Heart left ventricle (tissue), 16 donors: Measurements from ENCODE around the gene TRIM16. TPM values are rescaled to one million over a fixed set of nuclear protein-coding genes. Genes with fewer than 3 reads are reported as not detected.
"Not testable (repeated sequence)": the region's sequence is repeated elsewhere in the genome, so short reads cannot be mapped to it uniquely, and the experiment has no call there.

Experiments
- ATAC-seq, 4 donors: fragments of 200-7000 bp; cut with Tn5 transposase; one replicate each; pipeline ENCODE4 v1.9.1; 2020 to 2022; ENCODE audit warnings: moderate library complexity in 4 of 4, mild to moderate bottlenecking in 3 of 4, moderate number of reproducible peaks in 1 of 4
- DNase-seq, 5 donors: peaks; one replicate each; pipeline ENCODE4 v3.0.0-alpha.2; 2020
- H3K27ac ChIP-seq, 12 donors: fragments of 200-600 bp; sonication (generic) in 4 of 12; one replicate each; pipeline versions ENCODE4 v1.5.0 to v1.8.0; 2016 to 2022; ENCODE audit warnings: mild to moderate bottlenecking in 2 of 12
- H3K27me3 ChIP-seq, 9 donors: fragments of 200-600 bp; sonication (generic) in 2 of 9; one replicate each; pipeline versions ENCODE4 v1.5.1 to v1.8.0; 2016 to 2022; ENCODE audit warnings: mild to moderate bottlenecking in 3 of 9
- H3K36me3 ChIP-seq, 9 donors: fragments of 200-600 bp; sonication (generic) in 2 of 9; one replicate each; pipeline versions ENCODE4 v1.5.0 to v1.8.0; 2018 to 2022; ENCODE audit warnings: mild to moderate bottlenecking in 2 of 9
- H3K4me1 ChIP-seq, 12 donors: fragments of 200-600 bp; sonication (generic) in 4 of 12; one replicate each; pipeline versions ENCODE4 v1.5.0 to v1.8.0; 2016 to 2022; ENCODE audit warnings: mild to moderate bottlenecking in 3 of 12
- H3K4me3 ChIP-seq, 12 donors: fragments of 200-600 bp; sonication (generic) in 4 of 12; one replicate each; pipeline versions ENCODE4 v1.5.0 to v1.8.0; 2017 to 2022; ENCODE audit warnings: mild to moderate bottlenecking in 9 of 12, moderate library complexity in 4 of 12
- H3K9me3 ChIP-seq, 12 donors: fragments of 200-600 bp; sonication (generic) in 4 of 12; one replicate each; pipeline versions ENCODE4 v1.5.0 to v1.8.0; 2016 to 2022; ENCODE audit warnings: mild to moderate bottlenecking in 1 of 12
- CTCF ChIP-seq, 12 donors: fragments of 200-600 bp; sonication (generic) in 4 of 12; IDR thresholded peaks; one replicate each; pipeline versions ENCODE4 v1.5.0 to v1.8.0; 2018 to 2022; ENCODE audit warnings: antibody characterized with exemption in 12 of 12, mild to moderate bottlenecking in 5 of 12
- POLR2A ChIP-seq, 2 donors: fragments of 450-650 bp; IDR thresholded peaks; one replicate each; pipeline ENCODE4 v1.6.1; 2017; ENCODE audit warnings: antibody characterized with exemption in 2 of 2, mild to moderate bottlenecking in 2 of 2, moderate library complexity in 2 of 2
- WGBS, 4 donors: extraction: QIAGEN DNeasy Blood & Tissue Kit in 2 of 4; methylation state at CpG; one replicate each; pipeline versions ENCODE4 v1.1.5 to v1.1.7; 2013 to 2018; 5-methylcytosine and 5-hydroxymethylcytosine counted together
- intact Hi-C, 10 donors: fragments of 100-400 bp; cut with DNase I; formaldehyde crosslinking; loops; one replicate each; pipeline versions ENCODE4 v1.11.1 to v1.14.2; 2022
- polyA plus RNA-seq, 2 donors: library from polyadenylated mRNA; stranded (reverse); fragments of 200-250 nt; gene quantifications; one replicate each; pipeline ENCODE4 v1.2.3, GENCODE V29; 2013
- total RNA-seq, 9 donors: library from RNA; depleted of rRNA in 2 of 9; stranded (reverse); fragments of >200 nt in 2 of 9; fragmentation: NEBNext Ultra II Directional in 3 of 9; extraction: Animal tissue kit (Norgen Biotek cat#: 25700) in 3 of 9; gene quantifications; one replicate each; pipeline versions ENCODE4 v1.1.0 to v1.2.4, GENCODE V29; 2016 to 2023
- donor health status: ischemic (EF 13 %, LVEDD 7.1; RV severe dilation, severe dysfunction).
- donor health status: healthy with polysubstance abuse.
- donor health status: DM: no; HTN: yes; CAD: no.
- donor health status: DM: no; HTN: no; CAD: no.
- donor health status: ischemic (EF 25% LVEDD 6.9; RV normal size, moderate dysfunction).
- donor health status: ischemic (EF 25% LVEDD 5.7; RV mildly dilated, moderate dysfunction).
- donor health status: healthy.
- donor health status: DM: yes; HTN: yes; CAD: no.
- donor health status: ischemic (EF 35%, LVEDD 5.7; RV mildly dilated, moderate dysfunction).
- donor health status: nonischemic (EF 11% LVEDD 7.7; RV severe dilation, severe dysfunction).
- donor health status: DM: yes; HTN: yes; CAD: no.
- donor health status: PGD.
- donor health status: ischemic (EF 29% LVEDD 5.4; RV normal size, mild dysfunction).
- donor health status: nonischemic (EF 23%, LVEDD 6.1; RV moderate dilation, normal function).

Gene TRIM16
- total and polyA plus RNA-seq, 11 donors = 8.4 to 33.9 (median 23.2) TPM

GRCh38 chr17:15654886-15655561 is 29.1 kb downstream of the TRIM16 start:
- ATAC-seq (no peak), DNase-seq (no peak)
- Histone ChIP-seq H3K27me3 (no peaks in the 10 kb centered on the region), H3K9me3 (no peaks in the 10 kb centered on the region), H3K27ac (peak overlapping the region in 3 of 12 donors; percentile 6 to 19 (median 15)), H3K4me1 (peaks cover 0 to 40% (median 20%) of the 10 kb centered on the region in 12 donors), H3K4me3 (no peak overlapping the region), H3K36me3 (no peaks in the 10 kb centered on the region)
- intact Hi-C loops = no loop called here
- TF ChIP-seq CTCF (IDR thresholded peaks at IDR 0.05) (no peak), POLR2A (IDR thresholded peaks at IDR 0.05) (no peak)
- 63 to 74% (median 68%) methylated on average over 3 of the region's 3 CpGs for WGBS, 4 donors

GRCh38 chr17:15654401-15654800 is 29.7 kb downstream of the TRIM16 start:
- H3K4me1 ChIP-seq = peaks cover 0 to 40% (median 20%) of the 10 kb centered on the region in 12 donors
- intact Hi-C loops, H3K36me3 ChIP-seq, H3K9me3 ChIP-seq, DNase-seq, H3K27me3 ChIP-seq, H3K4me3 ChIP-seq, ATAC-seq: not testable (repeated sequence)
- WGBS, 4 donors = 70 to 80% (median 73%) methylated on average over 3 of the region's 3 CpGs
- peak overlapping the region in 1 of 12 donors; percentile 19 for H3K27ac ChIP-seq

- TF ChIP-seq CTCF (IDR thresholded peaks at IDR 0.05) = no peak
- no peak for TF ChIP-seq POLR2A (IDR thresholded peaks at IDR 0.05)
- ATAC-seq (no peak), DNase-seq (no peak)
- no peak overlapping the region for H3K4me3 ChIP-seq
- H3K4me1 ChIP-seq = peaks cover 0 to 45% (median 22%) of the 10 kb centered on the region in 12 donors
- 84 to 93% (median 90%) methylated on average over 6 of the region's 6 CpGs for WGBS, 4 donors
- H3K27ac ChIP-seq = peak overlapping the region in 1 of 12 donors; percentile 87
- intact Hi-C loops = no loop called here
- no peaks in the 10 kb centered on the region for H3K9me3 ChIP-seq
- H3K36me3 ChIP-seq = no peaks in the 10 kb centered on the region
- no peaks in the 10 kb centered on the region for H3K27me3 ChIP-seq
Measured at GRCh38 chr17:15652960-15653359, 31.2 kb downstream of the TRIM16 start.

- Histone ChIP-seq H3K27ac (peak overlapping the region; percentile 29 to 95 (median 86)), H3K4me3 (peak overlapping the region; percentile 51 to 77 (median 68)), H3K36me3 (no peaks in the 10 kb centered on the region), H3K4me1 (peaks cover 0 to 43% (median 23%) of the 10 kb centered on the region in 12 donors), H3K27me3 (no peaks in the 10 kb centered on the region), H3K9me3 (no peaks in the 10 kb centered on the region)
- intact Hi-C loops = no loop called here
- ATAC-seq (peak; percentile 96 to 98 (median 97)), DNase-seq (peak; percentile 92 to 98 (median 96))
- TF ChIP-seq CTCF (IDR thresholded peaks at IDR 0.05) (peak in 2 of 12 donors; percentile 9 to 58), POLR2A (IDR thresholded peaks at IDR 0.05) (peak in 1 of 2 donors; percentile 84)
- WGBS, 4 donors = 0 to 1% (median 0%) methylated on average over 8 of the region's 8 CpGs
Measured at GRCh38 chr17:15651583-15652110, 32.5 kb downstream of the TRIM16 start.
